ENCODE data around the gene CXorf66. TPM values are rescaled to one million over a fixed set of nuclear protein-coding genes. Genes with fewer than 3 reads are reported as not detected.
"Not testable (repeated sequence)": the region's sequence is repeated elsewhere in the genome, so short reads cannot be mapped to it uniquely, and the experiment has no call there.

CXorf66 gene
- total RNA-seq, 1 experiment from 2014 or later, result not detected

GRCh38 chrX:139924696-139925095 is 40.6 kb downstream of the CXorf66 start:
- intact Hi-C loops (cut with micrococcal nuclease; ENCODE audit: unreplicated experiment), result no loop called here
- CTCF ChIA-PET, result no interaction called here
- H3K27me3 Mint-ChIP-seq (ENCODE audit: unreplicated experiment), result no peaks in the 10 kb centered on the region

GRCh38 chrX:139924069-139924695 is 41.1 kb downstream of the CXorf66 start:
- intact Hi-C loops (cut with micrococcal nuclease; ENCODE audit: unreplicated experiment), result no loop called here
- BruUV-seq (replicated peaks), result no TSS peak
- Mint-ChIP-seq H3K27ac (ENCODE audit: unreplicated experiment) (no peak overlapping the region), H3K36me3 (ENCODE audit: insufficient read depth, unreplicated experiment) (no peaks in the 10 kb centered on the region), H3K4me3 (ENCODE audit: low read depth, unreplicated experiment) (no peak overlapping the region), H3K27me3 (ENCODE audit: unreplicated experiment) (no peaks in the 10 kb centered on the region), H3K4me1 (ENCODE audit: low read depth, unreplicated experiment) (peaks cover 2% of the 10 kb centered on the region), H3K9me3 (ENCODE audit: low read depth, unreplicated experiment) (no peaks in the 10 kb centered on the region)
- DNase-seq, result no peak
- CTCF ChIA-PET, result no interaction called here
- no peak for TF ChIP-seq CTCF (IDR thresholded peaks at IDR 0.05; ENCODE audit: unreplicated experiment)

More at GRCh38 chrX:139924696-139925095, 40.6 kb downstream of the CXorf66 start:
- no peak for DNase-seq
- H3K4me1 Mint-ChIP-seq (ENCODE audit: low read depth, unreplicated experiment), result peaks cover 7% of the 10 kb centered on the region
- H3K4me3 Mint-ChIP-seq (ENCODE audit: low read depth, unreplicated experiment), result no peak overlapping the region
- H3K9me3 Mint-ChIP-seq (ENCODE audit: low read depth, unreplicated experiment), result no peaks in the 10 kb centered on the region
- no peak for TF ChIP-seq CTCF (IDR thresholded peaks at IDR 0.05; ENCODE audit: unreplicated experiment)
- BruUV-seq (replicated peaks), result no TSS peak
- no peaks in the 10 kb centered on the region for H3K36me3 Mint-ChIP-seq (ENCODE audit: insufficient read depth, unreplicated experiment)
- no peak overlapping the region for H3K27ac Mint-ChIP-seq (ENCODE audit: unreplicated experiment)

- BruUV-seq (replicated peaks); H3K4me1 Mint-ChIP-seq (ENCODE audit: low read depth, unreplicated experiment); intact Hi-C loops (cut with micrococcal nuclease; ENCODE audit: unreplicated experiment); H3K4me3 Mint-ChIP-seq (ENCODE audit: low read depth, unreplicated experiment); H3K9me3 Mint-ChIP-seq (ENCODE audit: low read depth, unreplicated experiment); H3K27ac Mint-ChIP-seq (ENCODE audit: unreplicated experiment); CTCF ChIA-PET; DNase-seq; H3K36me3 Mint-ChIP-seq (ENCODE audit: insufficient read depth, unreplicated experiment); H3K27me3 Mint-ChIP-seq (ENCODE audit: unreplicated experiment): not testable (repeated sequence)
Measured at GRCh38 chrX:139921142-139921541, 44.2 kb downstream of the CXorf66 start.

- no peaks in the 10 kb centered on the region for H3K36me3 Mint-ChIP-seq (ENCODE audit: insufficient read depth, unreplicated experiment)
- no peaks in the 10 kb centered on the region for H3K4me1 Mint-ChIP-seq (ENCODE audit: low read depth, unreplicated experiment)
- TF ChIP-seq CTCF (IDR thresholded peaks at IDR 0.05; ENCODE audit: unreplicated experiment), result no peak
Measured at GRCh38 chrX:139920316-139920715, 45.0 kb downstream of the CXorf66 start.

GRCh38 chrX:139914421-139914820 is 50.9 kb downstream of the CXorf66 start:
- no peaks in the 10 kb centered on the region for H3K9me3 Mint-ChIP-seq (ENCODE audit: low read depth, unreplicated experiment)

More at GRCh38 chrX:139920316-139920715, 45.0 kb downstream of the CXorf66 start:
- intact Hi-C loops (cut with micrococcal nuclease; ENCODE audit: unreplicated experiment), result no loop called here
- no peaks in the 10 kb centered on the region for H3K27me3 Mint-ChIP-seq (ENCODE audit: unreplicated experiment)
- no TSS peak for BruUV-seq (replicated peaks)
- no peak for DNase-seq
- no peak overlapping the region for H3K27ac Mint-ChIP-seq (ENCODE audit: unreplicated experiment)
- no peak overlapping the region for H3K4me3 Mint-ChIP-seq (ENCODE audit: low read depth, unreplicated experiment)
- no peaks in the 10 kb centered on the region for H3K9me3 Mint-ChIP-seq (ENCODE audit: low read depth, unreplicated experiment)
- CTCF ChIA-PET, result no interaction called here

More at GRCh38 chrX:139914421-139914820, 50.9 kb downstream of the CXorf66 start:
- Mint-ChIP-seq H3K36me3 (ENCODE audit: insufficient read depth, unreplicated experiment) (no peaks in the 10 kb centered on the region), H3K27ac (ENCODE audit: unreplicated experiment) (no peak overlapping the region), H3K27me3 (ENCODE audit: unreplicated experiment) (no peaks in the 10 kb centered on the region), H3K4me1 (ENCODE audit: low read depth, unreplicated experiment) (no peaks in the 10 kb centered on the region), H3K4me3 (ENCODE audit: low read depth, unreplicated experiment) (no peak overlapping the region)
- intact Hi-C loops (cut with micrococcal nuclease; ENCODE audit: unreplicated experiment), result no loop called here
- BruUV-seq (replicated peaks), result no TSS peak
- no peak for TF ChIP-seq CTCF (IDR thresholded peaks at IDR 0.05; ENCODE audit: unreplicated experiment)
- no peak for DNase-seq
- CTCF ChIA-PET, result no interaction called here
